ENCODE results near the gene ABLIM3. TPM values are rescaled to one million over a fixed set of nuclear protein-coding genes. Genes with fewer than 3 reads are reported as not detected.

Gene ABLIM3
- polyA plus RNA-seq, 1 donor from 2014 or later, result 17.7 TPM

DNA sequence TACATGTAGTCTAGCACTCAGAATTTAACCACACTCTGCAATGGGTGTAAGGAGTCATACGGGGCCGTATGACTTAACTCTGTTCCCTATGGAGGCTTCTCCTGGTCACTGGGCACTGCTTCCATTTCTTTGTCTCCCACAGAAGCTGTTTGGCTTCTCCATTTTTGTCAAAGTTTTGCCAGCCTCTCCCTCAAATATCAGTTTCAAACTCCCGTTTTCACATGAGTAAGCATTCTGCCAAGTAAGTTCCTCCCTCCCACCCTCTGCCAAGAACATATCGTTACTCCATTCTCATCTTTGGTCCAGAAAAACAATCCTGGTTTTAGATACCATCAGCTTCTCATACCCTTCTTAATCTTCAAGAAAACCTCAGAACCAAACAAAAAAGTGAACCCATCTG is 136.5 kb downstream of the ABLIM3 start:
- H2AFZ ChIP-seq (ENCODE audit: low read depth, low read length), result no peak overlapping the region
- H3K27ac ChIP-seq (ENCODE audit: low read length), result no peak overlapping the region
- no peaks in the 10 kb centered on the region for H3F3A ChIP-seq (ENCODE audit: insufficient read depth, low read length, poor library complexity, severe bottlenecking)
- no peak overlapping the region for H3K4me2 ChIP-seq (ENCODE audit: low read length)
- H3K9me2 ChIP-seq (ENCODE audit: insufficient read depth, low read length), result no peaks in the 10 kb centered on the region
- H3K9ac ChIP-seq (ENCODE audit: low read length), result no peak overlapping the region
- no peaks in the 10 kb centered on the region for H3K9me3 ChIP-seq (ENCODE audit: low read length)
- no peaks in the 10 kb centered on the region for H3K36me3 ChIP-seq (ENCODE audit: insufficient read depth, low read length)
- no peaks in the 10 kb centered on the region for H4K20me1 ChIP-seq (ENCODE audit: insufficient read depth)
- no peak overlapping the region for H3K4me3 ChIP-seq (ENCODE audit: low read length)
- peaks cover 10% of the 10 kb centered on the region for H3K27me3 ChIP-seq (ENCODE audit: insufficient read depth, low read depth, low read length)
- TF ChIP-seq EP300 (conservative IDR thresholded peaks at IDR 0.05; ENCODE audit: poor library complexity, severe bottlenecking) (no peak), EZH2 (IDR thresholded peaks at IDR 0.05; ENCODE audit: borderline replicate concordance, insufficient read depth, low read length, poor library complexity, severe bottlenecking) (no peak), TAF1 (IDR thresholded peaks at IDR 0.05; ENCODE audit: low read depth) (no peak), POLR2AphosphoS5 (IDR thresholded peaks at IDR 0.05) (no peak), MXI1 (conservative IDR thresholded peaks at IDR 0.05; ENCODE audit: poor library complexity, severe bottlenecking) (no peak)
- TF ChIP-seq, protein P1, sequence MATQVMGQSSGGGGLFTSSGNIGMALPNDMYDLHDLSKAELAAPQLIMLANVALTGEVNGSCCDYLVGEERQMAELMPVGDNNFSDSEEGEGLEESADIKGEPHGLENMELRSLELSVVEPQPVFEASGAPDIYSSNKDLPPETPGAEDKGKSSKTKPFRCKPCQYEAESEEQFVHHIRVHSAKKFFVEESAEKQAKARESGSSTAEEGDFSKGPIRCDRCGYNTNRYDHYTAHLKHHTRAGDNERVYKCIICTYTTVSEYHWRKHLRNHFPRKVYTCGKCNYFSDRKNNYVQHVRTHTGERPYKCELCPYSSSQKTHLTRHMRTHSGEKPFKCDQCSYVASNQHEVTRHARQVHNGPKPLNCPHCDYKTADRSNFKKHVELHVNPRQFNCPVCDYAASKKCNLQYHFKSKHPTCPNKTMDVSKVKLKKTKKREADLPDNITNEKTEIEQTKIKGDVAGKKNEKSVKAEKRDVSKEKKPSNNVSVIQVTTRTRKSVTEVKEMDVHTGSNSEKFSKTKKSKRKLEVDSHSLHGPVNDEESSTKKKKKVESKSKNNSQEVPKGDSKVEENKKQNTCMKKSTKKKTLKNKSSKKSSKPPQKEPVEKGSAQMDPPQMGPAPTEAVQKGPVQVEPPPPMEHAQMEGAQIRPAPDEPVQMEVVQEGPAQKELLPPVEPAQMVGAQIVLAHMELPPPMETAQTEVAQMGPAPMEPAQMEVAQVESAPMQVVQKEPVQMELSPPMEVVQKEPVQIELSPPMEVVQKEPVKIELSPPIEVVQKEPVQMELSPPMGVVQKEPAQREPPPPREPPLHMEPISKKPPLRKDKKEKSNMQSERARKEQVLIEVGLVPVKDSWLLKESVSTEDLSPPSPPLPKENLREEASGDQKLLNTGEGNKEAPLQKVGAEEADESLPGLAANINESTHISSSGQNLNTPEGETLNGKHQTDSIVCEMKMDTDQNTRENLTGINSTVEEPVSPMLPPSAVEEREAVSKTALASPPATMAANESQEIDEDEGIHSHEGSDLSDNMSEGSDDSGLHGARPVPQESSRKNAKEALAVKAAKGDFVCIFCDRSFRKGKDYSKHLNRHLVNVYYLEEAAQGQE (IDR thresholded peaks at IDR 0.05; ENCODE audit: borderline replicate concordance), result no peak
- H3K79me2 ChIP-seq (replicated peaks; ENCODE audit: insufficient read depth, low read length), result no peaks in the 10 kb centered on the region

DNA sequence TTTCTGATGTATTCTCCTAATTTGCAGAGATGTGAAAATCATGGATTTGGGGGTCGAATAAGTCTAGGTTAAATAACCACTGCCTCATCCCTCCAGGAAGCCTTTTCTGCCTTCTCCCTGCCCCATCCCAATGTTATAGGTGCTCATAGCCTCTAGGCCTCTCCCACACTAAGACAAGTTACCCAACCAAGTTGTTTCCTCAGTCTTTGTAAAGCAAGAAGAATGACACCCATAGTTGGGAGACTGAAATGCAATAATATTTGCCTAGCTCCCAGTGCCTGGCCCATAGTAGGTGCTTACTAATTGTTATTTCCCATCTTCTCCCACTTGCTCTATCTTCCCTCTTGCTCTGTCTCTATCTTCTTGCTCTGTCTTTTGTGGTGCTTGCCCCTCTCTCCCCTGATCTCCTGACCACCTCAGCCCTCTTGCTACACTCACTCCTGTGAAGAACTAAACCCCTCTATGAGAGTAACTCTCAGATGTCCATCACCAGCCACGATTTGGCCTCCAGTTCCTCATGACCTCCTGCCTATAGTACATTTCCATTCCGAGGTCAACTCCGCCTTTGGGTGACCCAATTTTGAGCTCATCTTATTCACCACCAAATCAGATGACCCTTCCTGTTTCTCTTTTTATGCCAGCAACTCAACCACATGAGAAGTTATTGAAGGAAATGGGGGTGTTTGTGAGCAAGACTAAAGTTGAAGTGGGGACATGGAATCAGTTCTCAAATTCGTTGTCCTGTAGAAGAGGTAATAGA is 137.3 kb downstream of the ABLIM3 start:
- Histone ChIP-seq H3K79me2 (replicated peaks; ENCODE audit: insufficient read depth, low read length) (no peaks in the 10 kb centered on the region), H3F3A (ENCODE audit: insufficient read depth, low read length, poor library complexity, severe bottlenecking) (no peaks in the 10 kb centered on the region), H3K27ac (ENCODE audit: low read length) (no peak overlapping the region), H3K9me2 (ENCODE audit: insufficient read depth, low read length) (no peaks in the 10 kb centered on the region), H3K36me3 (ENCODE audit: insufficient read depth, low read length) (no peaks in the 10 kb centered on the region), H4K20me1 (ENCODE audit: insufficient read depth) (no peaks in the 10 kb centered on the region), H3K9me3 (ENCODE audit: low read length) (no peaks in the 10 kb centered on the region), H3K9ac (ENCODE audit: low read length) (no peak overlapping the region), H2AFZ (ENCODE audit: low read depth, low read length) (no peak overlapping the region), H3K27me3 (ENCODE audit: insufficient read depth, low read depth, low read length) (peaks cover 1% of the 10 kb centered on the region), H3K4me2 (ENCODE audit: low read length) (no peak overlapping the region), H3K4me3 (ENCODE audit: low read length) (no peak overlapping the region)
- TF ChIP-seq, protein P1 (IDR thresholded peaks at IDR 0.05; ENCODE audit: borderline replicate concordance), result no peak
- TF ChIP-seq TAF1 (IDR thresholded peaks at IDR 0.05; ENCODE audit: low read depth) (no peak), EZH2 (IDR thresholded peaks at IDR 0.05; ENCODE audit: borderline replicate concordance, insufficient read depth, low read length, poor library complexity, severe bottlenecking) (no peak), POLR2AphosphoS5 (IDR thresholded peaks at IDR 0.05) (no peak), SMC3 (conservative IDR thresholded peaks at IDR 0.05; ENCODE audit: poor library complexity) (no peak), RAD21 (conservative IDR thresholded peaks at IDR 0.05) (no peak), EP300 (conservative IDR thresholded peaks at IDR 0.05; ENCODE audit: poor library complexity, severe bottlenecking) (no peak), MXI1 (conservative IDR thresholded peaks at IDR 0.05; ENCODE audit: poor library complexity, severe bottlenecking) (no peak)
